Measurements from ENCODE around the gene ZEB2. TPM values are rescaled to one million over a fixed set of nuclear protein-coding genes. Genes with fewer than 3 reads are reported as not detected.

ZEB2 gene
- total and polyA plus RNA-seq, 2 donors from 2014 or later, result 8.3 to 136 TPM

DNA sequence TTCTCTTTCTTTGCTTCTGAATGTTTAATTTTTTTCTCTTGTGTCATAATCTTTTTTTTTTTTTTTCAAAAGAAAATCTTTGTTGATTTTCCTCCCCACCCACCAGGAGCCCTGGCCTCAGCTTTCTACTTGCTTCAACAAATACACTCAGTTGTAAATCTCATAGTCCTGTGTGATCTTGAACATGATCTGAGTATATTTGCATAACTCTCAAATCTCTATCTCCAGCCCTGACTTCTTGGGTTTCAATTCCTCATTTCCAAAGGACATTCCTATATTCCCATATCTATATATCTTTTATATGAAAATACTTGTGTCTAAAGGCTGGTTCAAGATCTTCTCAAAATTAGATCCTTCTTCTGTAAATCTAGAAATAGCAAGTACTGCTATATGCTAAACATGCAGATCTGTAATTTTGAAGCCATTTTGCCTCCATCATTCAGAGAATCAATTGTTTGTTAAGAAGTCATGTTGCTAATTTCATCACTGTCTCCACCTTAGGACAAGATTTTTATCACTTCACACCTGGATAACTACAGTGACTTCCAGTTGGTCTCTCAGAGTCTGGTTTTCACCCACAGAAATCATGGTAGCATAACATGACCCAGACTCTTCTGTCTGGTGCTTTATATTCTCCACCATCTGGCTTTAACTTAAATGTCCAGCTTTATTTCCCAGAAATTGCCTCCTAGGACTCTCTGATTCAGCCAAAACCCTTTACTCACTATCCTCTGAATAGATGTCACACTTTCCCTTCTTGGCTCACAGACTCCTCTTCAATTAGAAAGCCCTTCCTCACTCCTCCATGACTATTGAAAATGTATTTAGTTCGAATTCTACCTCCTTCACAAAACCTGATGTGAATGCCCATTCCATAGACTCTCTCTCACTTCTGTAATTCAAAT, 98.1 kb downstream of the ZEB2 start:
- Histone ChIP-seq H3K9ac (ENCODE audit: low read length in 3 of 3) (no peak overlapping the region), H3K27me3 (ENCODE audit: control insufficient read depth, insufficient read depth, low read length) (no peaks in the 10 kb centered on the region), H3K4me3 (ENCODE audit: low read length in 3 of 3) (no peak overlapping the region), H3K27ac (ENCODE audit: low read depth in 2 of 2, low read length in 2 of 2) (no peak overlapping the region), H3K9me3 (ENCODE audit: control insufficient read depth in 2 of 3, insufficient read depth in 1 of 3, low read length in 3 of 3) (no peaks in the 10 kb centered on the region), H3K4me1 (ENCODE audit: control insufficient read depth in 2 of 3, insufficient read depth in 2 of 3, low read depth in 1 of 3, low read length in 3 of 3) (peaks cover 0 to 3% (median 0%) of the 10 kb centered on the region in 3 donors), H3K36me3 (ENCODE audit: control insufficient read depth in 2 of 3, insufficient read depth in 3 of 3, low read length in 3 of 3) (peaks cover 3 to 5% (median 4%) of the 10 kb centered on the region in 3 donors)
- TF ChIP-seq, protein P1, sequence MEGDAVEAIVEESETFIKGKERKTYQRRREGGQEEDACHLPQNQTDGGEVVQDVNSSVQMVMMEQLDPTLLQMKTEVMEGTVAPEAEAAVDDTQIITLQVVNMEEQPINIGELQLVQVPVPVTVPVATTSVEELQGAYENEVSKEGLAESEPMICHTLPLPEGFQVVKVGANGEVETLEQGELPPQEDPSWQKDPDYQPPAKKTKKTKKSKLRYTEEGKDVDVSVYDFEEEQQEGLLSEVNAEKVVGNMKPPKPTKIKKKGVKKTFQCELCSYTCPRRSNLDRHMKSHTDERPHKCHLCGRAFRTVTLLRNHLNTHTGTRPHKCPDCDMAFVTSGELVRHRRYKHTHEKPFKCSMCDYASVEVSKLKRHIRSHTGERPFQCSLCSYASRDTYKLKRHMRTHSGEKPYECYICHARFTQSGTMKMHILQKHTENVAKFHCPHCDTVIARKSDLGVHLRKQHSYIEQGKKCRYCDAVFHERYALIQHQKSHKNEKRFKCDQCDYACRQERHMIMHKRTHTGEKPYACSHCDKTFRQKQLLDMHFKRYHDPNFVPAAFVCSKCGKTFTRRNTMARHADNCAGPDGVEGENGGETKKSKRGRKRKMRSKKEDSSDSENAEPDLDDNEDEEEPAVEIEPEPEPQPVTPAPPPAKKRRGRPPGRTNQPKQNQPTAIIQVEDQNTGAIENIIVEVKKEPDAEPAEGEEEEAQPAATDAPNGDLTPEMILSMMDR (IDR thresholded peaks at IDR 0.05; ENCODE audit: borderline replicate concordance, extremely low read depth, insufficient read depth), result no peak
- DNase-seq (no peak), FAIRE-seq (no peak)
- intact Hi-C loops (cut with DNase I), result no loop called here

DNA sequence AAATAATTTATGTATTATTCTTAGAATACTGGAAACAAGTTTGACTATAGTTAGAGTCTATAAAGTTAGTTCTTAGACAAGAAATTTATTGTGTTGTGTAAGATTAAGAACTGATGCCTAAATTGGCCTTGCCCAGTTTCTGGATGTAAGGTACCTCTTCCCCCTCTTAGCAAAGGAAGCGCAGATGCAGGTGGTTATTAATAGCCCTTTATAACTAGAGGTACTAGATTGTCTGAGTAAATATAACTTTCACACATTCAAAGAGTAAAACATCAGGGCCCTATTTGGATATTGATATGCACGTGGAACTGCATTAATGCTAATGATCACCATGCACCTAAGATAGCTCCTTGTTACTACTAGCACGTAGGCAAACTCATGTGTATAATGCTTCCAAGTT, 100.7 kb downstream of the ZEB2 start:
- DNase-seq (no peak), FAIRE-seq (no peak)
- Histone ChIP-seq H3K27ac (ENCODE audit: low read depth in 2 of 2, low read length in 2 of 2) (no peak overlapping the region), H3K36me3 (ENCODE audit: control insufficient read depth in 2 of 3, insufficient read depth in 3 of 3, low read length in 3 of 3) (peaks cover 3 to 5% (median 5%) of the 10 kb centered on the region in 3 donors), H3K27me3 (ENCODE audit: control insufficient read depth, insufficient read depth, low read length) (no peaks in the 10 kb centered on the region), H3K9ac (ENCODE audit: low read length in 3 of 3) (no peak overlapping the region), H3K9me3 (ENCODE audit: control insufficient read depth in 2 of 3, insufficient read depth in 1 of 3, low read length in 3 of 3) (no peaks in the 10 kb centered on the region), H3K4me1 (ENCODE audit: control insufficient read depth in 2 of 3, insufficient read depth in 2 of 3, low read depth in 1 of 3, low read length in 3 of 3) (no peaks in the 10 kb centered on the region), H3K4me3 (ENCODE audit: low read length in 3 of 3) (no peak overlapping the region)
- TF ChIP-seq, protein P1 (IDR thresholded peaks at IDR 0.05; ENCODE audit: borderline replicate concordance, extremely low read depth, insufficient read depth), result no peak
- intact Hi-C loops (cut with DNase I), result no loop called here

DNA sequence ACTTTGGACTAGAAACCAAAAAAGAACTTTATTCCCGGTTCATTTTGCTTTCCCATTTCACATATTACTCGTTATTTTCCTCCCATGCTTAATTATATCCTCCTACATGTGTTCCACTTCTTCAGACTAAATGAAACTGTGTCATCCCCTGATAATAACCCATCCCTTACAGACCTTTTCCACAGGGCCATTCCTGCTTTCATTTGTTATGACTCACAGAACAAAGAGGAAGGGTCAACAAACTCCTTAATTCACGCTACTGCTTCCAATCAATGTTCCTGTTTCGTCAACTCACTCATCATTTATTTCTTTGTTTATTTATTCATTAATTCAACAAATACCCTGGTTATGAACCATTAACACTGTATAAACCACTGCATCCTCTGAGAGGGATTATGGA, 104.5 kb downstream of the ZEB2 start:
- H3K27ac ChIP-seq (ENCODE audit: low read depth in 2 of 2, low read length in 2 of 2), result no peak overlapping the region
- DNase-seq (no peak), FAIRE-seq (no peak)
- H3K9me3 ChIP-seq (ENCODE audit: control insufficient read depth in 2 of 3, insufficient read depth in 1 of 3, low read length in 3 of 3), result no peaks in the 10 kb centered on the region
- no peaks in the 10 kb centered on the region for H3K4me1 ChIP-seq (ENCODE audit: control insufficient read depth in 2 of 3, insufficient read depth in 2 of 3, low read depth in 1 of 3, low read length in 3 of 3)
- no peak overlapping the region for H3K4me3 ChIP-seq (ENCODE audit: low read length in 3 of 3)
- H3K9ac ChIP-seq (ENCODE audit: low read length in 3 of 3), result no peak overlapping the region
- H3K27me3 ChIP-seq (ENCODE audit: control insufficient read depth, insufficient read depth, low read length), result no peaks in the 10 kb centered on the region
- intact Hi-C loops (cut with DNase I), result no loop called here
- TF ChIP-seq, protein P1 (IDR thresholded peaks at IDR 0.05; ENCODE audit: borderline replicate concordance, extremely low read depth, insufficient read depth), result no peak
- peaks cover 0 to 5% (median 2%) of the 10 kb centered on the region in 3 donors for H3K36me3 ChIP-seq (ENCODE audit: control insufficient read depth in 2 of 3, insufficient read depth in 3 of 3, low read length in 3 of 3)

All from kidney (tissue), 14 donors.